Neural cell (in vitro differentiated cells): ENCODE measurements around the gene DNAH17. TPM values are rescaled to one million over a fixed set of nuclear protein-coding genes. Genes with fewer than 3 reads are reported as not detected.

Source experiments
- H2AFZ ChIP-seq: fragments of 200-600, 300-800 bp; sonication (generic), shearing (Covaris generic); 2 replicates; pipeline ENCODE4 v1.6.0; 2014; ENCODE audit warnings: low read depth, mild to moderate bottlenecking, antibody characterized with exemption, low read length, moderate library complexity
- H3F3A ChIP-seq: fragments of 200-600 bp; shearing (Covaris generic); 2 replicates; pipeline ENCODE4 v1.6.1; 2016; ENCODE audit warnings: mild to moderate bottlenecking, moderate library complexity, mixed read lengths, antibody characterized with exemption, low read length; ENCODE audit not compliant: insufficient read depth, poor library complexity, severe bottlenecking
- H3K27ac ChIP-seq: fragments of 200-600, 300-800 bp; sonication (generic), shearing (Covaris generic); 2 replicates; pipeline ENCODE4 v1.5.1; 2014; ENCODE audit warnings: mild to moderate bottlenecking, low read length, moderate library complexity
- H3K27me3 ChIP-seq: fragments of 300-800, 200-600 bp; sonication (generic), shearing (Covaris generic); 2 replicates; pipeline ENCODE4 v1.6.0; 2014; ENCODE audit warnings: mild to moderate bottlenecking, low read depth, low read length, moderate library complexity; ENCODE audit not compliant: insufficient read depth
- H3K36me3 ChIP-seq: fragments of 300-800, 200-600 bp; sonication (generic), shearing (Covaris generic); 2 replicates; pipeline ENCODE4 v1.5.1; 2014; ENCODE audit warnings: mild to moderate bottlenecking, antibody characterized with exemption, low read length, moderate library complexity; ENCODE audit not compliant: insufficient read depth
- H3K4me2 ChIP-seq: fragments of 300-800, 200-600 bp; sonication (generic), shearing (Covaris generic); 2 replicates; pipeline ENCODE4 v1.6.0; 2014; ENCODE audit warnings: mild to moderate bottlenecking, low read length
- H3K4me3 ChIP-seq: fragments of 300-800, 200-600 bp; sonication (generic), shearing (Covaris generic); 2 replicates; pipeline ENCODE4 v1.5.1; 2014; ENCODE audit warnings: mild to moderate bottlenecking, low read length, moderate library complexity
- H3K79me2 ChIP-seq: fragments of 200-600 bp; shearing (Covaris generic); replicated peaks from 2 replicates; pipeline ENCODE4 v1.6.0; 2014; ENCODE audit warnings: mild to moderate bottlenecking, low read length, moderate library complexity; ENCODE audit not compliant: insufficient read depth
- H3K9ac ChIP-seq: fragments of 300-800, 200-600 bp; sonication (generic), shearing (Covaris generic); 2 replicates; pipeline ENCODE4 v1.6.1; 2016; ENCODE audit warnings: mild to moderate bottlenecking, low read length, mixed read lengths
- H3K9me2 ChIP-seq: fragments of 200-600 bp; shearing (Covaris generic); 2 replicates; pipeline ENCODE4 v1.6.1; 2016; ENCODE audit warnings: mild to moderate bottlenecking, low read length, mixed read lengths; ENCODE audit not compliant: insufficient read depth
- H3K9me3 ChIP-seq: fragments of 200-600, 300-800 bp; sonication (generic), shearing (Covaris generic); 2 replicates; pipeline ENCODE4 v1.6.1; 2016; ENCODE audit warnings: mild to moderate bottlenecking, mixed run types, low read length, moderate library complexity, mixed read lengths
- H4K20me1 ChIP-seq: fragments of 200-600 bp; shearing (Covaris generic); 2 replicates; pipeline ENCODE4 v1.6.1; 2016; ENCODE audit warnings: mild to moderate bottlenecking, mixed run types; ENCODE audit not compliant: insufficient read depth
- EP300 ChIP-seq: fragments of 450-650 bp; conservative IDR thresholded peaks from 2 replicates; pipeline ENCODE4 v1.6.1; 2014; ENCODE audit warnings: antibody characterized with exemption, mild to moderate bottlenecking, moderate library complexity; ENCODE audit not compliant: poor library complexity, severe bottlenecking
- EZH2 ChIP-seq: fragments of 200-600, 300-800 bp; shearing (Covaris generic), sonication (generic); IDR thresholded peaks from 2 replicates; pipeline ENCODE4 v1.6.1; 2014; ENCODE audit warnings: antibody characterized with exemption, low read length, borderline replicate concordance, mild to moderate bottlenecking; ENCODE audit not compliant: insufficient read depth, poor library complexity, severe bottlenecking
- MXI1 ChIP-seq: fragments of 450-650 bp; conservative IDR thresholded peaks from 2 replicates; pipeline ENCODE4 v1.6.1; 2014; ENCODE audit warnings: antibody characterized with exemption, mild to moderate bottlenecking; ENCODE audit not compliant: poor library complexity, severe bottlenecking
- POLR2AphosphoS5 ChIP-seq: IDR thresholded peaks from 2 replicates; pipeline ENCODE4 v1.6.1; 2012
- RAD21 ChIP-seq: fragments of 450-650 bp; conservative IDR thresholded peaks from 2 replicates; pipeline ENCODE4 v1.6.1; 2014; ENCODE audit warnings: antibody characterized with exemption, mild to moderate bottlenecking, moderate library complexity
- SMC3 ChIP-seq: fragments of 450-650 bp; conservative IDR thresholded peaks from 2 replicates; pipeline ENCODE4 v1.6.1; 2014; ENCODE audit warnings: antibody characterized with exemption, mild to moderate bottlenecking, moderate library complexity; ENCODE audit not compliant: poor library complexity
- TAF1 ChIP-seq: IDR thresholded peaks from 2 replicates; pipeline ENCODE4 v1.6.1; 2012; ENCODE audit warnings: low read depth
- polyA plus RNA-seq: library from polyadenylated mRNA; depleted of rRNA; stranded (reverse); fragments of >200 nt; gene quantifications from 2 replicates; pipeline ENCODE4 v1.2.3, GENCODE V29; 2014
- TF ChIP-seq, protein P1 (sequence below): IDR thresholded peaks from 2 replicates; pipeline ENCODE4 v1.6.1; 2012; ENCODE audit warnings: borderline replicate concordance
- TF ChIP-seq, protein P2 (sequence below): fragments of 450-650 bp; IDR thresholded peaks from 2 replicates; pipeline ENCODE4 v1.5.1; 2014; ENCODE audit warnings: antibody characterized with exemption, mild to moderate bottlenecking, moderate library complexity; ENCODE audit not compliant: poor library complexity, severe bottlenecking

DNAH17 gene
- polyA plus RNA-seq, 1 donor from 2014 or later = not detected

DNA sequence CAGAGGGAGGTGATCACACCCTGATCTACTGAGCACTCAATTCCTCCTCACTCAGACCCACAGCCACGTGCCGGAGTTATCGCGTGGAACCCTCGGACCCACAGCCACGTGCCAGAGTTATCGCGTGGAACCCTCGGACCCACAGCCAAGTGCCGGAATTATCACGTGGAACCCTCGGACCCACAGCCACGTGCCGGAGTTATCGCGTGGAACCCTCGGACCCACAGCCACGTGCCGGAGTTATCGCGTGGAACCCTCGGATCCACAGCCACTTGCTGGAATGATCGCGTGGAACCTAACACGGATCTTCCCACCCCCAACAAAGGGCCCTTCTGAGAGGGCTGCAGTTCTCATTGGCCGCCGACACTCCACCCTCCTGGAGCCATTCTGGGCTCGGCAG is 101.0 kb downstream of the DNAH17 start:
- no peaks in the 10 kb centered on the region for H3K27me3 ChIP-seq
- H2AFZ ChIP-seq = no peak overlapping the region
- no peak overlapping the region for H3K9ac ChIP-seq
- no peaks in the 10 kb centered on the region for H3K9me3 ChIP-seq
- H3K36me3 ChIP-seq = no peaks in the 10 kb centered on the region
- no peaks in the 10 kb centered on the region for H3K9me2 ChIP-seq
- no peaks in the 10 kb centered on the region for H3K79me2 ChIP-seq
- H3K4me3 ChIP-seq = no peak overlapping the region
- no peak for TF ChIP-seq MXI1
- TF ChIP-seq RAD21 = no peak
- TF ChIP-seq, protein P1, sequence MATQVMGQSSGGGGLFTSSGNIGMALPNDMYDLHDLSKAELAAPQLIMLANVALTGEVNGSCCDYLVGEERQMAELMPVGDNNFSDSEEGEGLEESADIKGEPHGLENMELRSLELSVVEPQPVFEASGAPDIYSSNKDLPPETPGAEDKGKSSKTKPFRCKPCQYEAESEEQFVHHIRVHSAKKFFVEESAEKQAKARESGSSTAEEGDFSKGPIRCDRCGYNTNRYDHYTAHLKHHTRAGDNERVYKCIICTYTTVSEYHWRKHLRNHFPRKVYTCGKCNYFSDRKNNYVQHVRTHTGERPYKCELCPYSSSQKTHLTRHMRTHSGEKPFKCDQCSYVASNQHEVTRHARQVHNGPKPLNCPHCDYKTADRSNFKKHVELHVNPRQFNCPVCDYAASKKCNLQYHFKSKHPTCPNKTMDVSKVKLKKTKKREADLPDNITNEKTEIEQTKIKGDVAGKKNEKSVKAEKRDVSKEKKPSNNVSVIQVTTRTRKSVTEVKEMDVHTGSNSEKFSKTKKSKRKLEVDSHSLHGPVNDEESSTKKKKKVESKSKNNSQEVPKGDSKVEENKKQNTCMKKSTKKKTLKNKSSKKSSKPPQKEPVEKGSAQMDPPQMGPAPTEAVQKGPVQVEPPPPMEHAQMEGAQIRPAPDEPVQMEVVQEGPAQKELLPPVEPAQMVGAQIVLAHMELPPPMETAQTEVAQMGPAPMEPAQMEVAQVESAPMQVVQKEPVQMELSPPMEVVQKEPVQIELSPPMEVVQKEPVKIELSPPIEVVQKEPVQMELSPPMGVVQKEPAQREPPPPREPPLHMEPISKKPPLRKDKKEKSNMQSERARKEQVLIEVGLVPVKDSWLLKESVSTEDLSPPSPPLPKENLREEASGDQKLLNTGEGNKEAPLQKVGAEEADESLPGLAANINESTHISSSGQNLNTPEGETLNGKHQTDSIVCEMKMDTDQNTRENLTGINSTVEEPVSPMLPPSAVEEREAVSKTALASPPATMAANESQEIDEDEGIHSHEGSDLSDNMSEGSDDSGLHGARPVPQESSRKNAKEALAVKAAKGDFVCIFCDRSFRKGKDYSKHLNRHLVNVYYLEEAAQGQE = no peak
- no peak for TF ChIP-seq EP300
- no peak for TF ChIP-seq TAF1
- TF ChIP-seq EZH2 = no peak
- TF ChIP-seq POLR2AphosphoS5 = no peak
- no peaks in the 10 kb centered on the region for H3F3A ChIP-seq
- H3K4me2 ChIP-seq = no peak overlapping the region
- H3K27ac ChIP-seq = no peak overlapping the region
- no peaks in the 10 kb centered on the region for H4K20me1 ChIP-seq

DNA sequence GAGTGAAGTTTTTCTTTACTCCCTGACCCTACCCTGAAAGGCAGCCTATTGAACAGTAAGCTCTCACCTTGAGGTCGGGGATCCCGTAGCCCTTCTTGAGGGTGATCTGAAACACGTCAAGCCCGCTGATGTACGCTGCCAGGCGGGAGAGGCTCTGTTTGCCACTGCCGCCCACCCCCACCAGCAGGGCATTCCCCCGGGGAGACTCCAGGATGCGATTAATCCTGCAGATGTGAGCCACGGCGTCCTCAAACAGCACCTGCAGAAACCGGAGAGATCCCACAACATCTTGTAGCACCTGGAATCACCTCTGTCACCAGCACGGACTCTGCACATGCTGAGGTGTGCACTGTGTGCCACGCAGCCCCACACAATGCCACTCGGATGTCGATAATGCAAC is 102.0 kb downstream of the DNAH17 start:
- H3K4me2 ChIP-seq = no peak overlapping the region
- H2AFZ ChIP-seq = no peak overlapping the region
- H3K27me3 ChIP-seq = no peaks in the 10 kb centered on the region
- H3K9me2 ChIP-seq = no peaks in the 10 kb centered on the region
- no peak overlapping the region for H3K27ac ChIP-seq
- no peaks in the 10 kb centered on the region for H3K36me3 ChIP-seq
- TF ChIP-seq, protein P1 = no peak
- TF ChIP-seq EP300 = no peak
- TF ChIP-seq MXI1 = no peak
- TF ChIP-seq POLR2AphosphoS5 = no peak
- no peak for TF ChIP-seq RAD21
- TF ChIP-seq, protein P2, sequence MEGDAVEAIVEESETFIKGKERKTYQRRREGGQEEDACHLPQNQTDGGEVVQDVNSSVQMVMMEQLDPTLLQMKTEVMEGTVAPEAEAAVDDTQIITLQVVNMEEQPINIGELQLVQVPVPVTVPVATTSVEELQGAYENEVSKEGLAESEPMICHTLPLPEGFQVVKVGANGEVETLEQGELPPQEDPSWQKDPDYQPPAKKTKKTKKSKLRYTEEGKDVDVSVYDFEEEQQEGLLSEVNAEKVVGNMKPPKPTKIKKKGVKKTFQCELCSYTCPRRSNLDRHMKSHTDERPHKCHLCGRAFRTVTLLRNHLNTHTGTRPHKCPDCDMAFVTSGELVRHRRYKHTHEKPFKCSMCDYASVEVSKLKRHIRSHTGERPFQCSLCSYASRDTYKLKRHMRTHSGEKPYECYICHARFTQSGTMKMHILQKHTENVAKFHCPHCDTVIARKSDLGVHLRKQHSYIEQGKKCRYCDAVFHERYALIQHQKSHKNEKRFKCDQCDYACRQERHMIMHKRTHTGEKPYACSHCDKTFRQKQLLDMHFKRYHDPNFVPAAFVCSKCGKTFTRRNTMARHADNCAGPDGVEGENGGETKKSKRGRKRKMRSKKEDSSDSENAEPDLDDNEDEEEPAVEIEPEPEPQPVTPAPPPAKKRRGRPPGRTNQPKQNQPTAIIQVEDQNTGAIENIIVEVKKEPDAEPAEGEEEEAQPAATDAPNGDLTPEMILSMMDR = no peak
- TF ChIP-seq TAF1 = no peak
- no peak for TF ChIP-seq EZH2
- no peak for TF ChIP-seq SMC3
- no peaks in the 10 kb centered on the region for H3K79me2 ChIP-seq
- no peaks in the 10 kb centered on the region for H3F3A ChIP-seq
- no peaks in the 10 kb centered on the region for H4K20me1 ChIP-seq
- H3K4me3 ChIP-seq = no peak overlapping the region
- H3K9me3 ChIP-seq = no peaks in the 10 kb centered on the region
- H3K9ac ChIP-seq = no peak overlapping the region
